ENCODE data around the gene TBX5.

The TBX5 gene

DNA sequence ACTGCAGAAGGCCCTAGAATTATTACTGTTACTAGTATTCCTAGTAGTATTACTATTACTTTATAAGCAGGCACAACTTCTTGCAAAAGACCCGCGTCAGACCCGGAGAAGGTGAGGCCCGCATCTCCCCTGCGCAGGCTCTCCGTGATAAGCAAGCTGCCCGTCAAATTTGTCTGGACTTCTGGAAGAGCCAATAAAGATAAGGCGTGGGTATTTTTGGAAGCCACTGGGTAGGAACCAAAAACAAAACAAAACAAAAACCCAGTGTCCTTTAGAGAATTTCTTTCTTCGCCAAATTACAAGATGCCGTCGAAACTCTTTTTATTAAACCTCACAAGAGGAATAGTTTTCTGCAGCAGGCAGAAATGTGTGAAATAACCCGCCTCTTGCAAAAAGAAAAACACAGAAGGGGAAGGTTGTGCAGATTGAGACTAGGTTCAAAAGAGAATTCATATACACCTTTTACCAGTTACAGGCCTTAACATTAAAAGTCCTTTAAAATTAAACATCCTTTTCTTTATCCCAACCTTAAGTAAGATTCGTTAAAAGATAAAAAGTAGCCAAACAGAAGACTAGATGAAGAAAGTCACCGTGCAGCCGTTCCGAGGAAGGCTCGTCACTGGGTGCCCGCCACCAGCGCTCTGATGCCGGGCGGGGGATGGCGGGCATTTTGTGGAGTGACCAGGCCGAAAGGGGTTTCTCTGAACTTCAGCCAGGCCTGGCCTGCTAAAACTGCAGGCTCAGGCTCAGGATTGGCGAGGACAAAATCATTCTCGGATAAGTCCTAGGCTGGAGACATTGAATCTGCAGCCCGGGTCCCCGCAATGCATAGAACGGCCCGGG lies 1.6 kb downstream of the TBX5 start:
- Histone ChIP-seq H3K4me1 (ENCODE audit: control insufficient read depth, insufficient read depth, low read length, unreplicated experiment) (no peaks in the 10 kb centered on the region), H3K79me2 (ENCODE audit: control insufficient read depth, insufficient read depth, low read length, unreplicated experiment) (no peaks in the 10 kb centered on the region), H3K27ac (ENCODE audit: low read depth, low read length) (no peak overlapping the region), H3K27me3 (ENCODE audit: insufficient read depth, low read length) (peaks cover 13% of the 10 kb centered on the region), H2AFZ (ENCODE audit: low read length, unreplicated experiment) (peak overlapping the region; percentile 25), H3K4me3 (ENCODE audit: low read depth, low read length) (peak overlapping the region; percentile 71), H3K36me3 (ENCODE audit: insufficient read depth, low read length) (no peaks in the 10 kb centered on the region)

- Histone ChIP-seq H2AFZ (ENCODE audit: low read length, unreplicated experiment) (no peak overlapping the region), H3K4me1 (ENCODE audit: control insufficient read depth, insufficient read depth, low read length, unreplicated experiment) (no peaks in the 10 kb centered on the region), H3K27ac (ENCODE audit: low read depth, low read length) (no peak overlapping the region), H3K36me3 (ENCODE audit: insufficient read depth, low read length) (no peaks in the 10 kb centered on the region), H3K79me2 (ENCODE audit: control insufficient read depth, insufficient read depth, low read length, unreplicated experiment) (no peaks in the 10 kb centered on the region), H3K4me3 (ENCODE audit: low read depth, low read length) (no peak overlapping the region), H3K27me3 (ENCODE audit: insufficient read depth, low read length) (peaks cover 13% of the 10 kb centered on the region)
Observed at GRCh38 chr12:114403690-114404066, 2.3 kb downstream of the TBX5 start.

- Histone ChIP-seq H2AFZ (ENCODE audit: low read length, unreplicated experiment) (no peak overlapping the region), H3K36me3 (ENCODE audit: insufficient read depth, low read length) (no peaks in the 10 kb centered on the region), H3K79me2 (ENCODE audit: control insufficient read depth, insufficient read depth, low read length, unreplicated experiment) (no peaks in the 10 kb centered on the region), H3K4me3 (ENCODE audit: low read depth, low read length) (no peak overlapping the region), H3K27me3 (ENCODE audit: insufficient read depth, low read length) (peaks cover 13% of the 10 kb centered on the region), H3K27ac (ENCODE audit: low read depth, low read length) (no peak overlapping the region), H3K4me1 (ENCODE audit: control insufficient read depth, insufficient read depth, low read length, unreplicated experiment) (no peaks in the 10 kb centered on the region)
Observed at GRCh38 chr12:114403011-114403689, 2.8 kb downstream of the TBX5 start.

DNA sequence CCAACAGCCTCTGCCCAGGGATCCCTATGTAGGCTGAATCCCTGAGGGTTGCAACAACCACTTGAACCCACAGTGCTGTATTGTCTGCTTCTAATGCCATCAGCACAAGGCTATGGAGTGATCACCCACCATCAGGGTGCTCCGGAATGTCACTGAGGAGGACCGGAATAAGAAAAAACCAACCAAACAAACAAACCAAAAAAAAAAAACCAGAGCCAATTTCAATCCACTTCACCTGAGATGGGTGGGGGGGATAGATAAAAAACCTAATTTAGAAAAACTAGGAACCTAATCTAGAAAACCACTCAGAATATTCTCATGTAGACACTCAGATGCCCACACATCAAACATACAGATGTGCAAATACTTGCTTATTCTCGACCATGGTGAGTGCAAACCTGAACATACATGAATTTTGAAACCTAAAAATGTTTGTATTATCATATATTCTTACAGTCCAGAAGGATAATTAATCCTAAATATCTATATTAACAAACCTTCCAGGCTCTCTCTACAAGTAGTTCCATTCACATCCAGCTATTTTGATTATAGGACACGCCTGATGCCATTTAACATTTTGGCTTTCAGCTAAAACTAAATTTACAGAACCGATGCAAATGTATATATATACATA lies 3.7 kb downstream of the TBX5 start:
- H3K27me3 ChIP-seq (ENCODE audit: insufficient read depth, low read length) = peaks cover 13% of the 10 kb centered on the region
- H3K79me2 ChIP-seq (ENCODE audit: control insufficient read depth, insufficient read depth, low read length, unreplicated experiment) = no peaks in the 10 kb centered on the region

DNA sequence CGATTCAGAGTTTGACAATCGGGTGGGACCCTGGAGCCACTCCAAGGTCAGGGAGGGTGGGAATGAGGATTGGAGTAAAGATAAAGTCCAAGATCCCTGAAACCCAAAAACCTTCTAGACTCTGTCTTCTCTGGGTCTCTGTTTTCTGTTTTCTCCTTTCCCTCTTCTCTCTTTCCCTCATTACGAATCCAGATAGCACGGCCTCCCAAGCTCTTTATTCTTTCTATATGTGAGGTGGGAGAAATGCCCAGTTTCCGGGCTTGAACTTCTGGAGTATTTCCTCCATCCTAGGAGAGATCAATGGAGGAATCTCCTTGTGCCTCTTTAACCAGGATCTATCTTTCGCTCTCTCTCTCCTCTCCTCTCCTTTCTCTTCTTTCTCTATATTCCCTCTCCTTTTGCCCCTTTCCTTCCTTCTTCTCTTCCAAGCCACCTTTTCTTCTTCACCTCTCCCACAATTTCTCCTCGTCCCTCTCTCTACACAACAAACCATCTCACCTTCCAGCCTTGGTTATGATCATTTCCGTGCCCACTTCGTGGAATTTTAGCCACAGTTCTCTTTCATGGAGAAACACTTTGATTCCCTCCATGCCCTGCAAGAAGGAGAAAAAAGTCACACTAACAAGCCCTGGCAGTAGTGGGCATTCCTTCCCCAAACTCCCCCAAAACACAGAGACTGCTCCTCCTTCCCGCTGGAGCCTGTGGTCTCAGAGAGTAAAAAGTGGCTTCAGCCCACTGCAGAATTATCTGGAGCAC lies 4.4 kb downstream of the TBX5 start:
- Histone ChIP-seq H3K27ac (ENCODE audit: low read depth, low read length) (no peak overlapping the region), H3K79me2 (ENCODE audit: control insufficient read depth, insufficient read depth, low read length, unreplicated experiment) (no peaks in the 10 kb centered on the region), H3K4me3 (ENCODE audit: low read depth, low read length) (no peak overlapping the region), H3K27me3 (ENCODE audit: insufficient read depth, low read length) (peaks cover 13% of the 10 kb centered on the region), H3K36me3 (ENCODE audit: insufficient read depth, low read length) (no peaks in the 10 kb centered on the region), H2AFZ (ENCODE audit: low read length, unreplicated experiment) (no peak overlapping the region), H3K4me1 (ENCODE audit: control insufficient read depth, insufficient read depth, low read length, unreplicated experiment) (no peaks in the 10 kb centered on the region)

More for the DNA sequence above, 3.7 kb downstream of the TBX5 start:
- Histone ChIP-seq H3K27ac (ENCODE audit: low read depth, low read length) (no peak overlapping the region), H3K36me3 (ENCODE audit: insufficient read depth, low read length) (no peaks in the 10 kb centered on the region), H2AFZ (ENCODE audit: low read length, unreplicated experiment) (no peak overlapping the region), H3K4me3 (ENCODE audit: low read depth, low read length) (no peak overlapping the region), H3K4me1 (ENCODE audit: control insufficient read depth, insufficient read depth, low read length, unreplicated experiment) (no peaks in the 10 kb centered on the region)

DNA sequence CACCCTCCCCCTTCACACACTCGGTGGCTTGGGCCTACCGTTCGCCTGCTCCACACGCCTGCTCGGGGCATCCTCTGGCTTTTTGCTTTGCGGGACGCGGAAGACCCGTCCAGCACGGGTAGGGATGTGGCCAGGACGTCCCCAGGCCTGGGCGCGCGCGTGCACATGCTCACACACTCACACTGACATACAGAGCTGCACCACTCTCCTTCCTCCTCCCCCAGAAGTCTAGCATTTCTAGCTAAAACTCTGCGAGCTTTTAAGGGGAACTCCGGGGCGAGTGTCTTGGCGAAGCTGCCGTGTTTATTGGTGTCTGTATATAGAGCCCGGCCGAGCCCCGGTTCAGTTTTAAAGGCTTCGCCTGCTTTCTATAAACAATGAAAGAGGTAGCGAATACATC lies 5.0 kb downstream of the TBX5 start:
- Histone ChIP-seq H3K4me3 (ENCODE audit: low read depth, low read length) (no peak overlapping the region), H3K27ac (ENCODE audit: low read depth, low read length) (no peak overlapping the region), H3K36me3 (ENCODE audit: insufficient read depth, low read length) (no peaks in the 10 kb centered on the region), H3K4me1 (ENCODE audit: control insufficient read depth, insufficient read depth, low read length, unreplicated experiment) (no peaks in the 10 kb centered on the region), H3K27me3 (ENCODE audit: insufficient read depth, low read length) (peaks cover 13% of the 10 kb centered on the region), H3K79me2 (ENCODE audit: control insufficient read depth, insufficient read depth, low read length, unreplicated experiment) (no peaks in the 10 kb centered on the region), H2AFZ (ENCODE audit: low read length, unreplicated experiment) (no peak overlapping the region)

- H3K36me3 ChIP-seq (ENCODE audit: insufficient read depth, low read length) = no peaks in the 10 kb centered on the region
- peaks cover 8% of the 10 kb centered on the region; the same call in 1 of the 2 replicates for H3K27me3 ChIP-seq (ENCODE audit: insufficient read depth, low read length)
- H2AFZ ChIP-seq (ENCODE audit: low read length, unreplicated experiment) = no peak overlapping the region
- no peaks in the 10 kb centered on the region for H3K79me2 ChIP-seq (ENCODE audit: control insufficient read depth, insufficient read depth, low read length, unreplicated experiment)
- no peak overlapping the region for H3K27ac ChIP-seq (ENCODE audit: low read depth, low read length)
- H3K4me3 ChIP-seq (ENCODE audit: low read depth, low read length) = no peak overlapping the region
- no peaks in the 10 kb centered on the region for H3K4me1 ChIP-seq (ENCODE audit: control insufficient read depth, insufficient read depth, low read length, unreplicated experiment)
Observed at GRCh38 chr12:114400361-114400811, 5.6 kb downstream of the TBX5 start.

DNA sequence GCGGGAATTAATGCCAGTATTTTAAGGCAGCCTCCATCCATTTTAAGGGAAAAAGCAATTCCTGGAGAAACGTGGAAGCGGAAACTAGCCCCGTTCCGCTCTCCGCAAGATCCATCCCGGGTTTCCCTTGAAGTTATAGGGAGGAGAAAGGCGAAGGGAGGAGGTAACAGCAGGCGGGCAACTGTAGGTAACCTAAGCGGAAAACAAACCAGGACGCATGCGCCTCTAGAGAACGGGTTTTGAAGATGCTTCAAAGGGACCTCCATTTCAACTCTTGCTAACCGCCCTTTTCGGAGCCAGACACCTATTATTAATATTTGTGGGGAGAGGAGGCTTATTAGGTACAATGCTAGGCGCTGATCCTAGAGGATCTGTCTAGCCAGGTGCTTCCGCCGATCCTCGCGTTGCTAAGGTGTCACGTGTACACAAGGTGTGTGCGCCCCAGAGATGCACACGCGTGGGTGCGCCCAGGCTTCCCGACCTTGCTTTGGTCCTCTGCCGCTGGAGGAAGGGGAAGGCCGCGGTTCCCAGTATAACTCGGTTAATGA lies 6.2 kb downstream of the TBX5 start:
- Histone ChIP-seq H2AFZ (ENCODE audit: low read length, unreplicated experiment) (no peak overlapping the region), H3K4me3 (ENCODE audit: low read depth, low read length) (no peak overlapping the region), H3K79me2 (ENCODE audit: control insufficient read depth, insufficient read depth, low read length, unreplicated experiment) (no peaks in the 10 kb centered on the region), H3K27ac (ENCODE audit: low read depth, low read length) (no peak overlapping the region), H3K27me3 (ENCODE audit: insufficient read depth, low read length) (peaks cover 4% of the 10 kb centered on the region; the same call in 1 of the 2 replicates), H3K4me1 (ENCODE audit: control insufficient read depth, insufficient read depth, low read length, unreplicated experiment) (no peaks in the 10 kb centered on the region), H3K36me3 (ENCODE audit: insufficient read depth, low read length) (no peaks in the 10 kb centered on the region)

DNA sequence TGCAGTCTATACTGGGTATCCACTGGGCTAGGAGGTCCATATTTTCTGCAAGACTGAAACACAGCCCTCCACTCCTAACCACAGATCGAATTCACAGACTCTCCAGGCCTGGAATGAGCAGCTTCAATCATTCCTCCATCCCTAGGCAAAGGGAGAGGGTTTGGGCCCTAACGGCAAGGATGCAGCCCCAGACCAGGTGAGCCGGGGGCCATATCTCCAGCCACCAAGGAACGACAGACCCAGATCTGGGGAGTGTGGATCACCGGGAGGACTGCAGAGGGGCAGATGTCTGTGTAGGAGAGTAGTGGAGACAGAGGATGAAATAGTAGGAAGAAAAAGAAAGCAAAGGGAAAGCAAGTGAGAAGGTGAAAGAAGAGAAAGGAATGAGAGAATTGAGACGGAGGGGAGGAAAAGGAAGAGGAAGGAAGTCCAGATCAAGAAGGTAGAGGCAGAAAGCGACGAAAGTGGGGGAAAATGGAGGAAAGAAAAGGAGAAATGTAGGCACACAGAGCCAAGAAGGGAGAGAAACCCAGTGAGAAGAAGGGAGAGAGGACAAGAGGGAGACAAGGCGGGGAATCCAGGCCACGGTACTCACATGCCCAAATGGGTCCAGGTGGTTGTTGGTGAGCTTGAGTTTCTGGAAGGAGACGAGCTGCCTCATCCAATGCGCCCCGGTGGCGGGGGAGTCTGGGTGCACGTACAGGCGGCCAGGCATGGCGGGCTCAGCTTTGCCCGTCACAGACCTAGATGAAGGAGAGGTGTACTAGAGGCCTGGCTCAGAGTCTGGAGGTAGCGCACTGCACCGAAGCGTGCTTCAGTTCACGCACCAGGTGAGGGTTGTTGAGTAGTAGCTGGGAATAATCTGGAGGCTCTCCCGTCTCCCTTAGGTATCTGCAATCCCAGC lies 7.7 kb downstream of the TBX5 start:
- Histone ChIP-seq H3K27me3 (ENCODE audit: insufficient read depth, low read length) (no peaks in the 10 kb centered on the region), H3K36me3 (ENCODE audit: insufficient read depth, low read length) (no peaks in the 10 kb centered on the region), H3K27ac (ENCODE audit: low read depth, low read length) (no peak overlapping the region), H3K4me1 (ENCODE audit: control insufficient read depth, insufficient read depth, low read length, unreplicated experiment) (no peaks in the 10 kb centered on the region), H3K79me2 (ENCODE audit: control insufficient read depth, insufficient read depth, low read length, unreplicated experiment) (no peaks in the 10 kb centered on the region), H2AFZ (ENCODE audit: low read length, unreplicated experiment) (no peak overlapping the region), H3K4me3 (ENCODE audit: low read depth, low read length) (no peak overlapping the region)

Measured in ACC112 (cell line).